T47D (cell line): ENCODE data around the gene ARL5A.

Source experiments
- DNase-seq, 2 experiments: peaks; one replicate each; pipeline versions ENCODE4 v3.0.0 to v3.0.0-alpha.2; 2011 to 2012; ENCODE audit warnings: low read depth in 1 of 2, low spot score in 1 of 2
- JUND ChIP-seq: IDR thresholded peaks from 2 replicates; pipeline ENCODE4 v1.6.1; 2012; ENCODE audit warnings: low read depth
- in situ Hi-C: cut with HindIII; loops from 2 replicates; pipeline ENCODE4 v1.10.0; 2016; ENCODE audit warnings: low sequenced_read_pairs, low pct_unique_long_range_greater_than_20kb

The ARL5A gene

GRCh38 chr2:151851761-151852160 lies 23.5 kb upstream of the ARL5A start:
- in situ Hi-C loops, result no loop called here
- DNase-seq, result no peak
- TF ChIP-seq JUND, result no peak

- in situ Hi-C loops, result no loop called here
- no peak for DNase-seq
- no peak for TF ChIP-seq JUND
Observed at GRCh38 chr2:151849413-151850010, 21.3 kb upstream of the ARL5A start.

GRCh38 chr2:151845884-151846283 lies 17.7 kb upstream of the ARL5A start:
- no peak for TF ChIP-seq JUND
- in situ Hi-C loops, result no loop called here
- DNase-seq, result no peak

GRCh38 chr2:151845481-151845880 lies 17.3 kb upstream of the ARL5A start:
- in situ Hi-C loops, result no loop called here
- no peak for TF ChIP-seq JUND
- no peak for DNase-seq

GRCh38 chr2:151844211-151844896 lies 16.1 kb upstream of the ARL5A start:
- DNase-seq, result no peak
- TF ChIP-seq JUND, result no peak
- in situ Hi-C loops, result no loop called here

- no peak for DNase-seq
- in situ Hi-C loops, result no loop called here
- TF ChIP-seq JUND, result no peak
Observed at GRCh38 chr2:151843691-151844061, 15.5 kb upstream of the ARL5A start.

GRCh38 chr2:151842830-151843690 lies 14.8 kb upstream of the ARL5A start:
- in situ Hi-C loops, result no loop called here
- no peak for DNase-seq

GRCh38 chr2:151841047-151841424 lies 12.8 kb upstream of the ARL5A start:
- DNase-seq, result no peak
- in situ Hi-C loops, result no loop called here
- TF ChIP-seq JUND, result no peak

More at GRCh38 chr2:151842830-151843690, 14.8 kb upstream of the ARL5A start:
- TF ChIP-seq JUND, result no peak

GRCh38 chr2:151840216-151841046 lies 12.2 kb upstream of the ARL5A start:
- no peak for DNase-seq
- TF ChIP-seq JUND, result no peak
- in situ Hi-C loops, result no loop called here

- DNase-seq, result no peak
- in situ Hi-C loops, result no loop called here
- no peak for TF ChIP-seq JUND
Observed at GRCh38 chr2:151837926-151838325, 9.7 kb upstream of the ARL5A start.

GRCh38 chr2:151833984-151834383 lies 5.8 kb upstream of the ARL5A start:
- no peak for DNase-seq

GRCh38 chr2:151830961-151831360 lies 2.7 kb upstream of the ARL5A start:
- in situ Hi-C loops, result no loop called here

More at GRCh38 chr2:151833984-151834383, 5.8 kb upstream of the ARL5A start:
- in situ Hi-C loops, result no loop called here
- no peak for TF ChIP-seq JUND

More at GRCh38 chr2:151830961-151831360, 2.7 kb upstream of the ARL5A start:
- DNase-seq, result no peak
- TF ChIP-seq JUND, result no peak
